ENCODE measurements around the gene OR2Y1.
"Not testable (repeated sequence)": the region's sequence is repeated elsewhere in the genome, so short reads cannot be mapped to it uniquely, and the experiment has no call there.

OR2Y1 gene

GRCh38 chr5:180739958-180740357, at the start of gene OR2Y1:
TSS of gene OR2Y1 (minus strand) at chr5:180740058. CDS start at chr5:180740058, 0 bp downstream.
- DNase-seq, result no peak

DNA sequence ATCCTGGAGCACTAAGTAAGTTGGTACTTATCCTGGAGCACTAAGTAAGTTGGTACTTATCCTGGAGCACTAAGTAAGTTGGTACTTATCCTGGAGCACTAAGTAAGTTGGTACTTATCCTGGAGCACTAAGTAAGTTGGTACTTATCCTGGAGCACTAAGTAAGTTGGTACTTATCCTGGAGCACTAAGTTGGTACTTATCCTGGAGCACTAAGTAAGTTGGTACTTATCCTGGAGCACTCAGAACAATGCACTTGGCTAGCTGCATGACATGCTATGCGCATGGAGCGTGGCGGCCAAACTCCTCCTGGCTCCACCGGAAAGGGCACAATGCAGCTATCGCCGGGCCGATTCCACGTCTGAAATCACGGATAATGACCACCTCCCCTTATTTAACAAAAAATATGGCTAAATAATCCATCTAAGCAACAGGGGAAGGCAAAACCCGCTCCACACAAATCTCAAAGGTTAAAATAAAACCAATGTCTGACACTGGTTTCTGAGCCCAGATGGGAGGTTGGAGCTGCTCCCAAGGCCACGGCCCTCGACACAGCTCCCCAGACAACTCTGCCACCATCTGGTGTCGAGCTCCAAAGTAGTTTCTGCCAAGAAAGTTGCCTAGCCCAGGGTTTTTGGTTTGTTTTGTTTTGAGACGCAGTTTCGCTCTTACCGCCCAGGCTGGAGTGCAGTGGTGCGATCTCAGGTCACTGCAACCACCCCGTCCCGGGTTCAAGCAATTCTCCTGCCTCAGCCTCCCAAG, 49.0 kb upstream of the OR2Y1 start:
- peak; percentile 50 for DNase-seq

DNA sequence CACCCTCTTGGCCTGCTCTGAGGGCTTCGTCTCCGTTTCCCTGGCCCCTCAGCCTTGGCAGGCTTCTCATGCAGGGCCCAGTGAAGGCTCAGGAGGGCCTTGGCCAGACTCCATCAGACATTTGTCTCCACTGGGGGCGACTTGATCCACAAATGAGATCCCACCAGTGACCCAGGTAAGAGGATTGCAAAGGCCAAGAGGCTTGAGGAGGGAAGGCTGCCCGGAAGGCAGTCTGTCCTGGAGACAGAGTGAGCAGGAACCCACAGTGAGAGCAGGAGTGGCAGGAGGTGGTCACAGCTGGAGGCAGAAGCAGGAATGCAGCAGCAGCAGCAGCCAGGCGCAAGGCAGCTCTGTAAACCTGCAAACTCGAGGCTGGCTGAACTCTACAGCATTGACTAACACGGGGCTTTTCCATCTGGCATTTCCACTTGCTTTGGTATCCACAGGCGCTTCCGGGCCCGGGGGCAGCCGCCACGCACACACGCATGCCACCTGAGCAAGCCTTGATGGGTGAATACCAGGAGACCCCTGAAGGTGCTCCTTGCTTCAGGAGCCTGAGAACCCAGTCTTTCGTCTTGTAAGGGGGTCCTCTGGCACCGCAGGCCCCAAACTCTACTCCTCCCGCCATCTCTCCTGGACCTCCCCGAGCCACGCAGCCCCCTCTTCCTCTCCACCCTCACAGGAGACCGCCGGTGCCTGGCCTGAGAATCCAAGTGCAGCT, 48.0 kb upstream of the OR2Y1 start:
- DNase-seq, result peak; percentile 36

DNA sequence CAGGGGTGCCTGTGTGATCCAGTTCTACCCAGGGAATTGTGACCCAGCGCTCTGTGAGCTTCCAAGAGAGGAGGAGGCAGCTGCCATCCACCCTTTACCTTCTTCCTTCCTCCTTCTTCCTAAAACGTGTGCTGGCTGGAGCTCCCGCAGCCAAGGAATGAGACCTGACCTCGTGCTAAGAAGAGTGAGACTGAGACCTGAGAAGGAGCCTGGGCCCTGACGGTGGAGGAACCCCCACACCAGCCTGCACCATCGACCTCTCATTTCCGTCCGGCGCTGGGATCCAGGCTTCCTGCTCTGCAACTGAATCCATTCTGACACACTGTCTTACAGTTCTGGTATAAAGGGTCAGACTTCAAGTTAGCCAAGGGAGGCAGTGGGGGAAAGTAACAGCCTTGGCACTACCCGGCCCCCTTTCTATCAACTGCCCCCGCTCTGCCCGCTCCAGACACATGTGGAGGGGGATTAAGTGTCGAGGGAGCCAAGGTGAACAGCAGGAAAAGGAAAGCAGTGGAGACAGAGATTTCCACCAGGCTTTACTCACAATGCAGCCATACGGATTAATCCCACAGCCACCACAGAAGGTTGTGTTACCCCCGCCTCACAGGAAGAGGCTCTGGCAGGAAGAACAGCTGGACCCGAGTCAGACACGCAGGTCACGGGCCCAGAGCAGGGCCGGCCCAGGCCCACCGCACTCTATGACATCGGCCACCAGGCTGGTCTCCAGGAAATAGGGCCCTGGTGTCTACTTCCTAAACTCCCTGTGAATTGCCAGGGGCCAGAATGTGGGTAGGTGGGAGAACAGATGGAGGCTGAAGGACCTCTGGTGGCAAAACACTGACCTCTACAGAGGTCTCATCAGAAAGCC, 46.9 kb upstream of the OR2Y1 start:
- no peak for DNase-seq

- DNase-seq, result no peak
Observed at GRCh38 chr5:180785794-180786221, 46.0 kb upstream of the OR2Y1 start.

DNA sequence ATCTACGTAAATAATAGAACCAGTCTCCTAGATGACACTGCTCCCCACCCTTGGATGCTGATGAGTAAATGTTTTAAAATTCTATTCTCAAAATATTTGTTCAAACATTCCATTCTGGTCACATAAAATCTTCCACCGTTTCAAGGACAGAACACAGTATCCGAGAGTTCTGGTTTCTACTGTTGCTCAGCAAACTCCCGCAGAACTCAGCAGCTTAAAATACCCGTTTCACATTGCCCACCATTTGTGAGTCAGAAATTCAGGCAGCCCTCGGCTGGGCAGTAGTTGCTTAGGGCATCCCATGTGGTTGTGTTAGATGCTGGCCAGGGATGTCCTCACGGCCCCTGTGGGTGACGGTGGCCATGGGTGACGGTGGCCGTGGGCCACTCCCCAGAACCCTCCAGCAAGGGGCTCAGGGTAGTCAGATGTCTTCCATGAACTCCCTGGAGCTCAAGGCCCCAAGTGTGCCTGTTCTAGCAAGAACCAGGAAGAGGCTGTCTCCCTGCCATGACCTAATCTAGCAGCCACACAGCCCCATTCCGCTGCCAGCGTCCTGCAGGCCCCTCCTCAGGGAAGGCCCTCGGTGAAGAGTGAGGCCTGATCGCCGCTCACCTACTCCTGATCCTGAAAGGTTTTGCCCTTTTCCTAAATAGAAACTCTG, 45.4 kb upstream of the OR2Y1 start:
- no peak for DNase-seq

GRCh38 chr5:180784497-180785097, 44.7 kb upstream of the OR2Y1 start:
- peak; percentile 23 for DNase-seq

DNA sequence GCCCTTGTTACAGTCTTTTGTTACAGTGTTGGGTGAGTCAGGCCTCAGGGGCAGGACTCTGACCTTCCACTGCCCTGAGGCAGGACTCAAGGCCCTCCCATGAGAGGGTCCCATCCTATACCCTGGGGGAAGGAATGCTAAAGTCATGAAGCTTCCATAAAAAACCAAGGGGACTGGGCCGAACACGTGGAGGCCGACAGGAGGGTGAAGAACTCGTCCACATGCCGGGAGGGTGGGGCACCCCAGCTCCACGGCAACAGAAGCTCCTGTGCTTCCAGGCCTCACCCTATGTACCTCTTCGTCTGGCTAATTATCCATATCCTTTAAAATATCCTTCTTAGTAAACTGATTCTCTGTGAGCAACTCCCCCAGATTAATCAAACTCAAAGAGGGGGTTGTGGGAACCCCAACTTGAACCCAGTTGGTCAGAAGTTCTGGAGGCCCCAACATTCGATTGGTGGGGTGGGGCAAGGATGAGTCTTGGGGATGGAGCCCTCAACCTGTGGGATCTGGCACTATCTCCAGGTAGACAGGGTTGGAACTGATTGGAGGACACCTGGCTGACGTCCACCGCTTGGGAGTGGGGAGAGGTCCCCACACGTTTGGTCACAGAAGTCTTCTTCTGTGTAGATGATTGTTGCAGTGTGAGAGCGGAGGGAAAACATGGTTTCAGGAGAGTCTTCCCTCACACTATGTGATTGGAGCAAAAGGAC, 43.6 kb upstream of the OR2Y1 start:
- no peak for DNase-seq

DNA sequence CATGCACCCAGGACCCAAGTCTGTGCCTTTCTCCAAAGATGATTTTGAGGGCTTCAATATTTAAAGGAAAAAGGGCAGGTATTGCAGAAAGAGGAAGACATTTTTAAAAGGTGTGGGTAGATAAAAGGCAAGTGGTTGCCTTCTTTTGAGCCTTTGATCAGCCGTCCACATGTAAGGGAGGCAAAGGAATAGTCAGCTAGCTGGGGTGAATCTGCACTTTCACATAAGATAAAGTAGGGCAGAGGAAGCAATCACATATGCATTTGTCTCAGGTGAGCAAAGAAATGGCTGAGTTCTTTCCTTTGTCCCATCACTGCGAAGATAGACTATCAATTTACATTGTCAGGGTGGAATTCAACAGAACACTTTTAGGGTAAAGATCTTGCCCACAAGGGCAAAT, 42.9 kb upstream of the OR2Y1 start:
- DNase-seq, result no peak

DNA sequence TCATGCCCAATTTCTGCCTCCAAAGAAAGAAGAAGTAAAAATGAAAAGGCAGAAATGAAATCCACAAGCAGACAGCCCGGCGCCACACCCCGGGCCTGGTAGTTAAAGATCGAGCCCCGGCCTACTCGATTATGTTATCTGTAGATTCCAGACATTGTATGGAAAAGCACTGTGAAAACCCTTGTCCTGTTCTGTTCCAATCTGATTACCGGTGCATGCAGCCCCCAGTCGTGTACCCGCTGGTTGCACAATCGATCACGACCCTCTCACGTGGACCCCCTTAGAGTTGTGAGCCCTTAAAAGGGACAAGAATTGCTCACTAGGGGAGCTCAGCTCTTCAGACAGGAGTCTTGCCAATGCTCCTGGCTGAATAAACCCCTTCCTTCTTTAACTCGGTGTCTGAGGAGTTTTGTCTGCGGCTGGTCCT, 42.1 kb upstream of the OR2Y1 start:
- DNase-seq, result not testable (repeated sequence)

GRCh38 chr5:180779985-180780610, 40.2 kb upstream of the OR2Y1 start:
- DNase-seq, result no peak

GRCh38 chr5:180777475-180777874, 37.6 kb upstream of the OR2Y1 start:
- no peak for DNase-seq

DNA sequence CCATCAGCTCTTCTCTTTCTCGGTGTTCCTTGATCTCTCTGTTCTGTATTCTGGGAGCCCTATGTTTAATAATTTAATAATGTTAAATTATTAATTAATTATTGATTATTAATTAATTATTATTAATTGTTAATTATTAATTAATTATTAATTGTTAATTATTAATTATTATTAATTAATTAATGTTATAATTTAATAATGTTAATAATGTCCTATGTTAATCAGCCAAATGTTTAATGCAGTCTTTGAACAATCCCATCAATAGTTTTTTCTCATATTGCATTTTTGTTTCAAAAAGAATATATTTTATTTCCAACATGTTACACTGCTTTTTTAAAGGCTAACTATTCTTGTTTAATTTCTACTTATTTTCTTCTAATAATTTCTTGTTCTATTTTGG, 36.5 kb upstream of the OR2Y1 start:
- DNase-seq, result no peak

- no peak for DNase-seq
Observed at GRCh38 chr5:180775624-180776023, 35.8 kb upstream of the OR2Y1 start.

DNA sequence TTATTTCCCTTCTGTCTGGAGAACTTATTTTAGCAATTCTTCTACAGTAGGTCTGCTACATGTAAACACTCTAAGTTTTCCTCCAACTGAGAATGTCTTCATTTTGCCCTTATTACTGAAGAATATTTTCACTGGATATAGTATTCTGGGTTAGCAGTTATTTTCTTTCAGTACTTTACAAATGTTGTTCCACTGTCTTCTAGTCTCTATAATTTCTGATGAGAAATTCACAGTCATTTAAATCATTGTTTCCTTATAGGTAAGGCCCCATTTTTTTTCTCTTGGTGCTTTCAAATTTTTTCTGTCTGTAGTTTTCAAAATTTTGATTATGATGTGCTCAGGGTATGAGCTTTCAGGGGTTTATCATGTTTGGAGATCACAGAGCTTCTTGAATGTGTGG, 32.0 kb upstream of the OR2Y1 start:
- no peak for DNase-seq

DNA sequence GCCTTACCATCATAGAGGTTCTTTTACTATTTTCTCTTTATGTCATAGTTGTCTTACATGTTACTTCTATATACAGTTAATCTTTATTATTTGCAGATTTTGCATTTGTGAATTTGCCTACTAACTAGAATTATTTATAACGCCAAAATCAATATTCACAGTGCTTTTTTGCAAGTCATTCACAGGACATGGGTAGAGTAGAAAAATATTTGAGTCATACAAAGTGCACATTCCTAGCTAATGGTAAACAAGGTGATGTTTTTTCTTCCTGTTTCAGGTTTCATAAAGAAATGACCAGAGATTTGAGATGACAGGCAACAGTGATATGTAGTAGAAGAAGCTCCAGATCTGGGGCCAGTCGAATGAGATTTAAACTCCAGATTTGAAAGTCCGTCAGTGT, 30.0 kb upstream of the OR2Y1 start:
- DNase-seq, result no peak

GRCh38 chr5:180755601-180756000, 15.7 kb upstream of the OR2Y1 start:
- no peak for DNase-seq

DNA sequence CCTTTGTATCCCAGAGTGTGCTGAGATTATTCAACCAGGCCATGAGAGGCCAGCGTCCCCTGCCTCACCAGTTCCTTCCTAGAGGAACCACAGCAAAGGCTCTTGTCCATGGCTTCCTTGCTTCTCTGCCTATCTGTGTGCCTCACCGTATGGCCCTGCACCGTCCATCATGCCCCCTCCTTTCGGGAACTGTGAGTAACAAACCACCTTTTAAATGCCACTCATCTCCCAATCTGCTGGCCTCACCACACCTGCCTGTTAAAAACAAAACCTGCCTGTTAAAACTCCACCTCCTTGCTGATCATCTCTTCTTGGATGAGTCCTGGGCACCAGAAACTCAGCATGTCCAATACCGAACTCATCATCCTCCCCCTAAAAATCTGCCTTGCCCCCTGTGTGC, 4.4 kb upstream of the OR2Y1 start:
- DNase-seq, result no peak

- no peak for DNase-seq
Observed at GRCh38 chr5:180742727-180743126, 2.9 kb upstream of the OR2Y1 start.

DNA sequence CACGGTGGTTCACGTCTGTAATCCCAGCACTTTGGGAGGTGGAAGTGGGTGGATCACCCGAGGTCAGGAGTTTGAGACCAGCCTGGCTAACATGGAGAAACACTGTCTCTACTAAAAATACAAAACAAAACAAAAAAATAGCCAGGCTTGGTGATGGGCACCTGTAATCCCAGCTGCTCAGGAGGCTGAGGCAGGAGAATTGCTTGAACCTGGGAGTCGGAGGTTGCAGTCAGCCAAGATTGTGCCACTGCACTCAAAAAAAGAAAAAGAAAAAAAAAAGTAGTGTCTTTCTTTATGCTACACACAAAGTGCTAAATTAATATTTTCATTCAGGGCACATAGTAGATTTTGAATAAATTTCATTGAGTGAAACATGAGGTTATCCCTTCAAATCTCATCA, 1.1 kb upstream of the OR2Y1 start:
- not testable (repeated sequence) for DNase-seq

GRCh38 chr5:180739271-180739670, 587 bp downstream of the OR2Y1 start:
- no peak for DNase-seq

Measured in DMS 273 treated with DMSO at 0.1 percent for 48 hours (cell line).